HL-60 (cell line): Measurements from ENCODE around the gene TRPV2.

Source experiments
- GABPA ChIP-seq: IDR thresholded peaks from 2 replicates; pipeline ENCODE4 v1.6.1; 2012; ENCODE audit warnings: low read depth
- POLR2AphosphoS5 ChIP-seq: IDR thresholded peaks from 2 replicates; pipeline ENCODE4 v1.6.1; 2012; ENCODE audit warnings: low read depth
- SPI1 ChIP-seq: IDR thresholded peaks from 2 replicates; pipeline ENCODE4 v1.6.1; 2012; ENCODE audit warnings: low read depth, mild to moderate bottlenecking, borderline replicate concordance
- TF ChIP-seq, protein P1 (sequence below): IDR thresholded peaks from one replicate; pipeline ENCODE4 v1.5.1; 2011; ENCODE audit warnings: low read length, control low read depth, inconsistent platforms; ENCODE audit not compliant: insufficient read depth
- TF ChIP-seq, protein P2 (sequence below): IDR thresholded peaks from 2 replicates; pipeline ENCODE4 v1.6.1; 2012; ENCODE audit warnings: low read depth; ENCODE audit not compliant: insufficient replicate concordance

DNA sequence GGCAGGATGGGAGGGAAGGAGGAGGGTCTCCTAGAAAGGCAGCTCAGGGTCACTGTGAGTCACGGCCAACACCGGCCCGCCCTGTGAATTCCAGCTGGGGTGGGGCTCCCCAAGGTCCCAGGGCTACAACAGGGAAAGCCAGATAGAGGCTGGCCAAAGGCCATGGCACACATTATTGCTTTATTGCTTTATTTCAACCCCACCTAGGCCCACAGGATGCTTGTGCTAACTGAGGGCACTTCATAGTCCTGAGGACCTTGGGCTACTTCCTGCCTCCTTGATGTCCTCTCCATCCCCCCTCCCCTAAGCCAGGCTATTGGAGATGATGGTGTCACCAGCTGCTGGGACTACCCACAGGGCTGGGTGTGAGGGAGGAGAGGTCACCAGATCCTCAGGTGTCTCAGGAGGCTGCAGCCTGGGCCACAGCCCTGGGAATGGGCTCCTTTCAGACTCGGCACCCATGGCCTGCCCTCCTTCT, 50.5 kb downstream of the TRPV2 start:
- TF ChIP-seq, protein P1, sequence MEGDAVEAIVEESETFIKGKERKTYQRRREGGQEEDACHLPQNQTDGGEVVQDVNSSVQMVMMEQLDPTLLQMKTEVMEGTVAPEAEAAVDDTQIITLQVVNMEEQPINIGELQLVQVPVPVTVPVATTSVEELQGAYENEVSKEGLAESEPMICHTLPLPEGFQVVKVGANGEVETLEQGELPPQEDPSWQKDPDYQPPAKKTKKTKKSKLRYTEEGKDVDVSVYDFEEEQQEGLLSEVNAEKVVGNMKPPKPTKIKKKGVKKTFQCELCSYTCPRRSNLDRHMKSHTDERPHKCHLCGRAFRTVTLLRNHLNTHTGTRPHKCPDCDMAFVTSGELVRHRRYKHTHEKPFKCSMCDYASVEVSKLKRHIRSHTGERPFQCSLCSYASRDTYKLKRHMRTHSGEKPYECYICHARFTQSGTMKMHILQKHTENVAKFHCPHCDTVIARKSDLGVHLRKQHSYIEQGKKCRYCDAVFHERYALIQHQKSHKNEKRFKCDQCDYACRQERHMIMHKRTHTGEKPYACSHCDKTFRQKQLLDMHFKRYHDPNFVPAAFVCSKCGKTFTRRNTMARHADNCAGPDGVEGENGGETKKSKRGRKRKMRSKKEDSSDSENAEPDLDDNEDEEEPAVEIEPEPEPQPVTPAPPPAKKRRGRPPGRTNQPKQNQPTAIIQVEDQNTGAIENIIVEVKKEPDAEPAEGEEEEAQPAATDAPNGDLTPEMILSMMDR: no peak
- TF ChIP-seq POLR2AphosphoS5: no peak
- TF ChIP-seq, protein P2, sequence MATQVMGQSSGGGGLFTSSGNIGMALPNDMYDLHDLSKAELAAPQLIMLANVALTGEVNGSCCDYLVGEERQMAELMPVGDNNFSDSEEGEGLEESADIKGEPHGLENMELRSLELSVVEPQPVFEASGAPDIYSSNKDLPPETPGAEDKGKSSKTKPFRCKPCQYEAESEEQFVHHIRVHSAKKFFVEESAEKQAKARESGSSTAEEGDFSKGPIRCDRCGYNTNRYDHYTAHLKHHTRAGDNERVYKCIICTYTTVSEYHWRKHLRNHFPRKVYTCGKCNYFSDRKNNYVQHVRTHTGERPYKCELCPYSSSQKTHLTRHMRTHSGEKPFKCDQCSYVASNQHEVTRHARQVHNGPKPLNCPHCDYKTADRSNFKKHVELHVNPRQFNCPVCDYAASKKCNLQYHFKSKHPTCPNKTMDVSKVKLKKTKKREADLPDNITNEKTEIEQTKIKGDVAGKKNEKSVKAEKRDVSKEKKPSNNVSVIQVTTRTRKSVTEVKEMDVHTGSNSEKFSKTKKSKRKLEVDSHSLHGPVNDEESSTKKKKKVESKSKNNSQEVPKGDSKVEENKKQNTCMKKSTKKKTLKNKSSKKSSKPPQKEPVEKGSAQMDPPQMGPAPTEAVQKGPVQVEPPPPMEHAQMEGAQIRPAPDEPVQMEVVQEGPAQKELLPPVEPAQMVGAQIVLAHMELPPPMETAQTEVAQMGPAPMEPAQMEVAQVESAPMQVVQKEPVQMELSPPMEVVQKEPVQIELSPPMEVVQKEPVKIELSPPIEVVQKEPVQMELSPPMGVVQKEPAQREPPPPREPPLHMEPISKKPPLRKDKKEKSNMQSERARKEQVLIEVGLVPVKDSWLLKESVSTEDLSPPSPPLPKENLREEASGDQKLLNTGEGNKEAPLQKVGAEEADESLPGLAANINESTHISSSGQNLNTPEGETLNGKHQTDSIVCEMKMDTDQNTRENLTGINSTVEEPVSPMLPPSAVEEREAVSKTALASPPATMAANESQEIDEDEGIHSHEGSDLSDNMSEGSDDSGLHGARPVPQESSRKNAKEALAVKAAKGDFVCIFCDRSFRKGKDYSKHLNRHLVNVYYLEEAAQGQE: no peak
- no peak for TF ChIP-seq GABPA
- TF ChIP-seq SPI1: no peak
